Psoas muscle (tissue), 8 donors: ENCODE measurements around the gene ENDOV. TPM values are rescaled to one million over a fixed set of nuclear protein-coding genes. Genes with fewer than 3 reads are reported as not detected.
A peak's percentile ranks its signal among the peaks of the same experiment; 100 is the strongest.

Source experiments
- ATAC-seq, 4 donors: fragments of 200-7000 bp; cut with Tn5 transposase; one replicate each; pipeline ENCODE4 v1.9.1; 2020; ENCODE audit warnings: moderate library complexity in 3 of 4, mild to moderate bottlenecking in 2 of 4
- DNase-seq, 2 donors: peaks; one replicate each; pipeline ENCODE4 v3.0.0-alpha.2; 2020
- H3K27ac ChIP-seq: fragments of 200-600 bp; one replicate; pipeline ENCODE4 v1.8.0; 2022
- H3K27me3 ChIP-seq, 3 donors: fragments of 200-600 bp in 1 of 3; one replicate each; pipeline versions ENCODE4 v1.6.1 to v1.8.0; 2013 to 2022; ENCODE audit warnings: low read length in 2 of 3, mild to moderate bottlenecking in 2 of 3, moderate library complexity in 1 of 3; ENCODE audit not compliant: insufficient read depth in 3 of 3
- H3K36me3 ChIP-seq, 2 donors: fragments of 200-600 bp in 1 of 2; one replicate each; pipeline versions ENCODE4 v1.6.1 to v1.8.0; 2013 to 2022; ENCODE audit warnings: low read depth in 1 of 2, mild to moderate bottlenecking in 1 of 2, moderate library complexity in 1 of 2; ENCODE audit not compliant: insufficient read depth in 1 of 2
- H3K4me1 ChIP-seq: fragments of 200-600 bp; one replicate; pipeline ENCODE4 v1.8.0; 2022
- H3K4me3 ChIP-seq: fragments of 200-600 bp; one replicate; pipeline ENCODE4 v1.8.0; 2022; ENCODE audit warnings: mild to moderate bottlenecking
- H3K9me3 ChIP-seq: fragments of 200-600 bp; one replicate; pipeline ENCODE4 v1.8.0; 2022
- CTCF ChIP-seq: fragments of 200-600 bp; IDR thresholded peaks from one replicate; pipeline ENCODE4 v1.8.0; 2022; ENCODE audit warnings: antibody characterized with exemption
- WGBS, 3 donors: extraction: QIAGEN DNeasy Blood & Tissue Kit; methylation state at CpG; one replicate each; pipeline versions ENCODE4 v1.1.6 to v1.1.7; 2013; 5-methylcytosine and 5-hydroxymethylcytosine counted together
- intact Hi-C, 2 donors: fragments of 100-400 bp; cut with DNase I; formaldehyde crosslinking; loops; one replicate each; pipeline versions ENCODE4 v1.11.0 to v1.14.2; 2022
- polyA plus RNA-seq, 3 donors: library from polyadenylated mRNA; stranded (reverse); fragments of 200-250 nt; gene quantifications; one replicate each; pipeline ENCODE4 v1.2.3, GENCODE V29; 2013
- total RNA-seq, 4 donors: library from RNA; stranded (reverse); fragmentation: NEBNext Ultra II Directional in 2 of 4; extraction: Animal tissue kit (Norgen Biotek cat#: 25700) in 2 of 4; gene quantifications; one replicate each; pipeline versions ENCODE4 v1.2.1 to v1.2.4, GENCODE V29; 2021 to 2023
- donor health status: healthy with polysubstance abuse.
- donor health status: DM: no; HTN: no; CAD: no; lungs with moderate emphysema.
- donor health status: Bipolar disorder and iron deficiency.
- donor health status: healthy.
- donor health status: DM: yes; HTN: yes; CAD: no.
- donor health status: DM: no; HTN: no; CAD: no.
- donor health status: DM: no; HTN: no; CAD: no.
- donor health status: DM: yes; HTN: yes; CAD: no.

Gene ENDOV
- total and polyA plus RNA-seq, 7 donors, result 12.0 to 24.3 (median 17.9) TPM

GRCh38 chr17:80476877-80477646, 62.1 kb downstream of the ENDOV start:
- 0 to 2% (median 1%) methylated on average over 44 to 84 of the region's 84 CpGs for WGBS, 3 donors
- no peak for DNase-seq
- H3K27ac ChIP-seq, result no peak overlapping the region

GRCh38 chr17:80477647-80478478, 62.9 kb downstream of the ENDOV start:
- intact Hi-C loops, result no loop called here
- Histone ChIP-seq H3K4me3 (peak overlapping the region; percentile 64), H3K9me3 (no peaks in the 10 kb centered on the region), H3K36me3 (no peaks in the 10 kb centered on the region), H3K27ac (no peak overlapping the region), H3K4me1 (peaks cover 24% of the 10 kb centered on the region), H3K27me3 (peaks cover 0 to 84% (median 35%) of the 10 kb centered on the region in 3 donors)
- ATAC-seq (peak; percentile 70 to 89 (median 84)), DNase-seq (peak in 1 of 2 donors; percentile 81)
- TF ChIP-seq CTCF, result peak; percentile 48
- WGBS, 3 donors, result 2% methylated on average over 73 to 103 of the region's 103 CpGs

More at GRCh38 chr17:80476877-80477646, 62.1 kb downstream of the ENDOV start:
- intact Hi-C loops, result no loop called here
- no peak for ATAC-seq
- TF ChIP-seq CTCF, result no peak
- Histone ChIP-seq H3K27me3 (peaks cover 0 to 79% (median 38%) of the 10 kb centered on the region in 3 donors), H3K36me3 (no peaks in the 10 kb centered on the region), H3K4me1 (peaks cover 24% of the 10 kb centered on the region), H3K9me3 (no peaks in the 10 kb centered on the region), H3K4me3 (peak overlapping the region; percentile 64)

GRCh38 chr17:80478487-80479245, 63.7 kb downstream of the ENDOV start:
- DNase-seq (no peak), ATAC-seq (peak; percentile 36 to 47 (median 42))
- Histone ChIP-seq H3K4me1 (peaks cover 24% of the 10 kb centered on the region), H3K27me3 (peaks cover 0 to 77% (median 35%) of the 10 kb centered on the region in 3 donors), H3K9me3 (no peaks in the 10 kb centered on the region), H3K36me3 (no peaks in the 10 kb centered on the region), H3K27ac (no peak overlapping the region), H3K4me3 (peak overlapping the region; percentile 64)
- 13 to 22% (median 14%) methylated on average over 41 to 51 of the region's 51 CpGs for WGBS, 3 donors
- intact Hi-C loops, result no loop called here
- TF ChIP-seq CTCF, result no peak

DNA sequence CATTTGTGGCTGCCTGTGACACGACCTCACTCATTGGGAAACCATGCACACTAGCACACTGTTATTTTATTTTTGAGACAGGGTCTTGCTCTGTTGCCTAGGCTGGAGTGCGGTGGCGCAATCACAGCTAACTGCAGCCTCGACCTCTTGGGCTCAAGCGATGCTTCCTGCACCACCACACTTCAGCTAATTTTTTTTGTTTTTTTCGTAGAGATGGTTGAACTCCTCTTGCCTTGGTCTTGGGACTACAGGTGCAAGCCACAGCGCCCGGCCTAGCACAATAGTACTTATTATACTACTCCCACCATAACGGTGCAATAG, 64.2 kb downstream of the ENDOV start:
- 61 to 71% (median 61%) methylated on average over 9 of the region's 9 CpGs for WGBS, 3 donors
- Histone ChIP-seq H3K36me3 (no peaks in the 10 kb centered on the region), H3K27ac (no peak overlapping the region), H3K9me3 (no peaks in the 10 kb centered on the region), H3K27me3 (peaks cover 0 to 75% (median 33%) of the 10 kb centered on the region in 3 donors), H3K4me3 (no peak overlapping the region), H3K4me1 (peaks cover 24% of the 10 kb centered on the region)
- ATAC-seq (no peak), DNase-seq (no peak)
- intact Hi-C loops, result no loop called here
- no peak for TF ChIP-seq CTCF
